GM19043 (cell line): ENCODE data around the gene MAP1LC3A.

Experiments
- ATAC-seq: cut with Tn5 transposase; IDR thresholded peaks from one replicate; pipeline ENCODE4 v1.9.1; 2021; ENCODE audit warnings: low read depth; ENCODE audit not compliant: unreplicated experiment

MAP1LC3A gene

DNA sequence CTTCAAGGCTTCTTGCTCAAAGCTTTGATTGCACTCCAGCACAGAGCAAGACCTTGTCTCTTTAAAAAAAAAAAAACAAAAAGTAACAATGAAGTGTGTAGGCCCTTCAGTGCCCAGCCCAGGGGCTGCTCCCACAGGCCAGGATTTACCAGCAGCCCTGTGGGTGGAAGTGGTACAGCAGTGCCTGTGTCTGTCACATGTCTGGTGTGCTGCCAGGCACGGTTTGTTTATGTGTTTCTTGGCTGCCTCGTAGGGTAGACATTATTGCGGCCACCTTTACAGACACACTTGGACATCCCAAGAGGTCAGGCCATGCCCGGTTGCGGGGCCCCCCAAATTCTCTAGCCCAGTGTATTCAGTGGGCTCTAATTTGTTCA, 29.6 kb upstream of the MAP1LC3A start:
- no peak for ATAC-seq

DNA sequence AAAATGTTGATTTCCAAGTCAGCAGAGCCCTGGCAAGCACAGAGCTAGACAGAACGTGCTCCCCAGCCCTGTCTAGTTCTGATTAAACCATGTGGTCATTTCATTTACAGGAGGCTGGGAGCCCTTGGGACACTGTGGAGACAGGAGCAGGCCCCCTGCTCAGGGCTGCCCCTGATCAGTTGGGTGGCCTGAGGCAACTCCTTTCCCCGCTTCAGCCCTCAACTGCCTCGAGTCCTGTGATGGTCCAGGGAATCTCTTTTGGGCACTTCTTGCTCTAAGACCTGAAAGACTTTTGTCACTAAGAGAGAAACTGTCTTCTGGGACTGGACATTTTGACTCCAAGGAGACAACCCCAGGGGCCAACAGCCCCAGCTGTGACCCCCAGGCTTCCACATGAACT, 28.8 kb upstream of the MAP1LC3A start:
- no peak for ATAC-seq

DNA sequence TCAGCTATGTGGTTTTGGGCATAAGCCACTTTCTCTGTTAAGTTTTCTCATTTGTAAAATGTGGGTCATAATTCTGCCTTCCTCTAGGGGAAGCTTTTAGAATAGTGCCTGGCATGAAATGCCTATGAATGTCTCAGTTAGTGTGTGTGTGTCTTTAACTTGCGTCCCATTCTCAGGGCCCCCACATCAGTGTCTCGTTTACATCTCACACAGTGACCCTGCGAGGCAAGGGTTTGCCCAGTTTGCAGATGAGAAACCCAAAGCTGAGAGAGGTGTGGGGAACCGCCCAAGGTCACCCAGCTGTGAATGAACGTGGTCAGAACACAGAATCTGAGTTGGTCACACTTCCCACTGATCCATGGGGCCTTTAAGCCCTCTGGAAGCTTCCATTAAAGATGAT, 28.2 kb upstream of the MAP1LC3A start:
- ATAC-seq = no peak

DNA sequence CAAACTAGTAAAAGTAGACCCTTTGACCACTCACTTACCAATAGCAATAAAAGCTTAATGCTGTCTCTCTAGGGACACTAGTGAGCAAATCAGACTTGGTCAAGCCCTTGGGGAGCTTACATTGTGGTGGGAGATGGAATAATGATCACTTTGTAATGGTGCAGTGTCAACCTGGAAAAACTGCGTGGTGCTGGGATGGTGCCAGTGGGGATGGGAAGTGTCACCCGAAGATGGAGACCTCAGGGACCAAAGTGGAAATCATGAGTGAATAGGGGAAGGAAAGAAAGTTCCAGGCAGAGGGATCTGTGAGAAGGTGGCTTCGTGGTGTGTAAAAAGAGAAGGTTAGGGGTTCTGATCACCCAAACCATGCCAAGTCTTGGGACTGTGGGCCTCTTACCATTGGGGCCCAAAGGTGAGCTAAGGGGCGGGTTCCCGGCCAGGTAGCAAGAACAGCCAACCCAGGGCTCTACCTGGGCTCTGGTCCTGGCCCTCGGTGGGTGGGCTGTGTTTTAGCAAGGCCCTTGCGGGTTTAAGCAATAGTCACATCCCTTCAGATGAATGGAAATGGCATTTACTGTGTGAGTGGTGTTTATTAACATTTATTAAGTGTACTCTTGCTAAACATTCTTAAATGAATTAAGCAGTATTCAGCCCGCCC, 26.8 kb upstream of the MAP1LC3A start:
- no peak for ATAC-seq

DNA sequence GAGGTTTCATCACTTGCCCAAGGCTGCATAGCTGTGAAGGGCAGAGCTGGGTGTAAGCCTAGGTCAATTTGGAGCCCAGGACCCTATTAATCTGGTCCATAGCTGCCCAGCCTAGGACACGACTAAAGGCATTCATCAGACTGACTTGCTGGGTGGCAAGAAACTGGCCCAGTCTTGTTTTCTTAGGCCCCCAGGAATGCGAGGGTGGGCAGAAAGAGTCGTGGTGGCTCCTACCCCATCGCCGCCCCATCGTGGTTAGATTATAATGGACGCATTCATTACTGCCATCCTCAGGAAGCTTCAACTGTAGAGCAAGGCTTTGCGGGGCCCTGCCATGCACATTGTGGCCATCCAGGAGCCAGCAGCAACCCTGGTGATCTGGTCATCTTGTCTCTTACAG, 26.2 kb upstream of the MAP1LC3A start:
- ATAC-seq = no peak

DNA sequence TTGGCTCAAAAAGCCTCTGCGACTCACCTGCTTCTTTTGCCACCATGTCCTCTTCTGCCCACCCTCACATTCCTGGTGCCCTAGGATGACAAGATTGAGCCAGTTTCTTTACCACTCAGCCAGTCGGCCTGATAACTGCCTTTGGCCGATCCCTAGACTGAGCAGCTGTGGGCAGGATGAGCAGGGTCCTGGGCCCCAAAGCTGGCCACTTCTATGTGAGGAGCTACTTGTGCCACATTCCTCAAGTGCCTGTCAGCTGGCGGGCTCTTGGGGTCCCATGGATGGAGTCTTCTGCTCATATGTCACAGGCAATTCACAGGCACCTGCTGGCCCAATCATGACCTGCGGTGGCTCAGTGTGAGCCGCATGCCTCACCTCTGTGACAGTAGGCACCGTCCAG, 25.8 kb upstream of the MAP1LC3A start:
- ATAC-seq = no peak

DNA sequence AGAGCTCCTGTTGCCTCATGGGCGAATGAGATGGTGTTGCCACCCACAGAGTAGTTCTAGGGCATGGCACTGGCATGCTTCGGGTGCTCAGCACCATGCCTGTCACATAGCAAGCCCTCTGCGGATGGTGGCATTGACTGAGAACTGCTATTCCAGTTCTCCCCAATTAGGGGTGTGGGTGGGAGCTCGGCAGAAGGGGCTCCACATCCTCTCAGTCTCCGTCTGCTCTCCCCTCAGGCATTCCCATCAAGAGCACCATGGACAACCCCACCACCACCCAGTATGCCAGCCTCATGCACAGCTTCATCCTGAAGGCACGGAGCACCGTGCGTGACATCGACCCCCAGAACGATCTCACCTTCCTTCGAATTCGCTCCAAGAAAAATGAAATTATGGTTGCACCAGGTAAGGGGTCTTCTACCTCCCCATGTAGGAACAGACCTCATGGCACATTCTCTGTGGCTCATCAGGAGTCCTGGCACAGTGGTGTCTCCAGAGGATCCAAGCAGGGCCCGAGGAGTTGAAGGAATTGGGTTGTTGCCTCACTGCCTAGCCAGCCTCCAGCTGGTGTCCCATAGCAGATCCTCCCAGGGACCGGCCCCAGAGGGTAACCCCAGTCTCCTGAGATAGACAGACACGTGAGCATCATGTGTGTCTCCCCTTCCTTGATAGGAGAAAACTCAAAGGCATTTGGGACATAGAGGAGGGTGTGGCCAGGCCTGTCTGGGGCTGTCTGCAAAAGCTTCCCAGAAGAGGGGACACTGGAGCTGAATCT, 23.9 kb upstream of the MAP1LC3A start:
- no peak for ATAC-seq

DNA sequence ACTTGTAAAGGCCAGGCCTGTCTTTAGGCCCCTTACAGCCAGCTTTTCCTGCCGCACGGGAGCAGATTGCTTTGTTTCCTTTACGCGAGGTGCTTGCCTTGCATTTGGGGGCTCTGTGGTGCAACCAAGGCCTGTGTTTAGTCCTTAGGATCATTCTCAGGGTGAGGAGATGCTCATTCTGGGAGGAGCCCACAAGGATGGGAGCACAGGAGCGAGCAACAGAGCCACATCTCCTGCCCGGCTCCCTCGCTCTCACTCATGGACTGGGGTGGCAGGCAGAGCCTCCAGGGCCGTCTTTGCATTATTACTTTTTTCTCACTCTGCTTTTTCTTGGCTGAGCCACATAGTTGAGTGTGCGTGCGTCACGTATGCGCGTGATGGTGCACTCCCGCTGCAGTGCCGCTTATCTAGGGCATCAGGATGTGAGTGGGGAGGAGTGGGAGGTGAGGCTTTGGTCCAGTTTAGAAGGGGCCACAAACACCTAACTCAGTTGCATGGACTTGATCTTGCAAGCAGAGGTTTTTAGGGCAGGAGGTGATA, 23.1 kb upstream of the MAP1LC3A start:
- no peak for ATAC-seq

DNA sequence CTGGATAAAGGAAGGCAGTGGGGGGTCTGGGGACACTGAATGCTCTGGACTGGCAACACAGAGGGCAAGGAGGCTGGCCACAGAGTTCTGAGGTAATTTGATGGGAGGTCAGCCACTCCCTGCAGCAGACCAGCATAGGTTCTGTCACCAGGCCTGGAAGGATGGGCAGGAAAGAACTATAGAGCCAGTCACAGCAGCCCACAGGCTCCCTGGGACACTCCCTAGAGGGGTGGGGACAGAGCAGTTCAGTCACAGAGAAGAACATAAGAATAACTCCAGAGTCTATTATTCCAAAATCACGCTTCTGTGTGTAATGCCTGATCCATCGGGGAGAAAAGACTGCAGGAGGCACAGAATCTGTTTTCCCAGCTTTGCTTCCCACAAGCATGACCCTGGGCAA, 22.7 kb upstream of the MAP1LC3A start:
- no peak for ATAC-seq

DNA sequence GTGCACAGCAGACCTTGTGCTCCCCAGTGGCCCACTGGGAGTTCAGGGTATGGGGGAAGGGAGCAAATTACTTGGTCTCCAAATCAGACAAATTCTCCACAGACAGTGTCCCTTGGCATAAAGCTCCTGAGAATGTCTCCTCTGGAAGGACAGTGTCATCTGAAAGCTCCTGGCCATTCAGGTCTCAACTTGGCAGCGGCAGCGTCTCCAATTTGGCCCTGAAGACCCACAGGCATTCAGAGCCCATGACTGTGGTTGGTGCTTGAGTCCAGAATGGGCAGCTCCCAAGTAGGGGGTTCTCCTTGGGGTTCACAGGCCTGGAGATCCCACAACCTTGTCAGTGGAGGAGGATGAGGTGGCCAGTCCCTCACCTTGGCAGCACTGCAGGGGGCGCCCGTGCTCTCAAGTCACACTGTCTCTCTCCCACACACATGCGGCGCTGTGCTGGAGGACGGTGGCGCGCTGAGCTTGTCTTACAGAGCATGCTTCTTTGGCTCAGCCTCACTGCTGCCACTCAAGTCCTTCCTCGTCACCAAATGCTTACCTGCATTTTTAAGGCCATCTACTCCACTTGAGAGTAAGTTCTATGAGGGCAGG, 21.6 kb upstream of the MAP1LC3A start:
- ATAC-seq = no peak

DNA sequence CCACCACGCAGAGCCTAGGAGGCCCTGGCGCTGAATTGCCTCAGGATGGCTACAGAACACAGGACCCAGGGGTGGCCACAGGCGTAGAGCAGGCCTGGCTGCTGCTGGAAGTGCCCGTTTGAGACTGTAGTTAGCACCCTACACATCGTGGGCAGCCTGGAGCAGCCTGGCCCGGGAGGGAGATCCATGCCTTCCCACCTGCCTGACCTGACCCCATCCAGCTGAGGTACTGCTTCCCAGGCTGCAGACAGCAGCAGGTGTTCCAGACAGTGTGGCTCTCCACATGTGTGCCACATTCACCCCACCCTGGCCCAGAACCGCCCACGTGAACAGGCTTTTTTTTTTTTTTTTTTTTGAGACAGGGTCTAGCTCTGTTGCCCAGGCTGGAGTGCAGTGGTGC, 20.9 kb upstream of the MAP1LC3A start:
- no peak for ATAC-seq

DNA sequence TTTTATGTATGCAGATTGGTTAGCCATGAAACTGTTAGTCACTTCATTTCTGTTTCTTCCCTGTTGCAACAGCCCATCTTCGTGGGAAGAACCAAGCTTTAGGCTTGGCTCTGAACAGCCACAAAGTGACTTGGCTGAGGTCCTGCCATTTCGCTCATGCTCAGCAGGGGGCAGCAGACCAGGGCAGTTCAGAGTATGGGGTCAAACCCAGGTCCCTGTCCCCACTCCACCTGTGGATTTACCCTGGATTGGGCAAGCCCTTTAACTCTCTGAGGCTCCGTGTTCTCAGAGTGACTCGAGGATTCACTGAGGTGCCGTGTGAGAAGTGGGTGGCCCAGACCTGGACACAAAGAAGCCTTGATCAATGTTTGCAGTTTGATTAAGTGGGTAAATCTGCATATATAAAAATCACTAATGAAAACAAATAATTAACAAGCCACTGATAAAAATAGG, 19.8 kb upstream of the MAP1LC3A start:
- no peak for ATAC-seq

DNA sequence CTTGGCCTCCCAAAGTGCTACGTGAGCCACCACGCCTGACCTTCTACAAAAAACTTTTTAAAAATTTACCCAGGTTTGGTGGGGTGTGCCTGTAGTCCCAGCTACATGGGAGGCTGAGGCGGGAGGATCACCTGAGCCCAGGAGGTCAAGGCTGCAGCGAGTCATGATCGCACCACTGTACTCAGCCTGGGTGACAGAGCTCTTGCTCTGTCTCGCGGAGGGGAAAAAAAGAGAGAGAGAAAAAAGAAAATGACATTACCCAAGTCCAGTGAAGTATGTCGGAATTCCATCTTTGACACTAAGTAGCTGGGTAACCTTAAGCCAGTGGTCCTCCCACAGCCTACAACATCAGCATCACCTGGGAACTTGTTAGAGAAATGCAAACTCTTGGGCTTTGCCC, 18.8 kb upstream of the MAP1LC3A start:
- no peak for ATAC-seq

DNA sequence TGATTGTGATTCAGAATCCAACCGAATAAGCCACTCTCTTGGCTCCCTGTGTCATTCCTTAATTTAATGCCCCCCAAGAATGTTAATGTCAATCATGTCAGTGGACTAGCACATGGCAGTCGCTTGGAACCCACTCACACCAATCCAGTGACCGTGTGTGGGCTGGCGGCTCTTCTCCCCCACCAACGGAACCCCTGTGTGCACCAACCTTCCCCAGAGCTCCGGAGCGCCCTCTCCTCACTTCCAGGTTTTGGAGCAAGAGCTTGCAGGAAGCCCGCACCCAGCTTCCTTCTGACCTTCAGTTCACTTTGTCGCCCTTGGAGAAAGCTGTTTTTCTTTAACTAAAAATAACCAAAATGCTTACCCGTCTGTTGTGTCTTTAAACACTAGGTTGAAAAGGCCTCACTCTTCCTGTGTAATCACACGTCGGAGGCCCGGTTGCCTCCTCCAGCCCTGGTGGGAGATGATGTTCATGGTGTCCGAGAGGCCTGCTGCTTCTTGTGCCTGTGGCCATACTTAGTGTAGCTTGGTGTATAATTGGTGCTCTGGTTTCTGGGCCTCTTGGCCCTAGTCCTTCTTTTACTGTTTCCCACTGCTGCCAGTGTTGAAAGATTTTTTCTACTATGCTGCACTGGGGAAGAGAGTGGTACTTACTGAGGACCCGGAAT, 17.8 kb upstream of the MAP1LC3A start:
- ATAC-seq = no peak

DNA sequence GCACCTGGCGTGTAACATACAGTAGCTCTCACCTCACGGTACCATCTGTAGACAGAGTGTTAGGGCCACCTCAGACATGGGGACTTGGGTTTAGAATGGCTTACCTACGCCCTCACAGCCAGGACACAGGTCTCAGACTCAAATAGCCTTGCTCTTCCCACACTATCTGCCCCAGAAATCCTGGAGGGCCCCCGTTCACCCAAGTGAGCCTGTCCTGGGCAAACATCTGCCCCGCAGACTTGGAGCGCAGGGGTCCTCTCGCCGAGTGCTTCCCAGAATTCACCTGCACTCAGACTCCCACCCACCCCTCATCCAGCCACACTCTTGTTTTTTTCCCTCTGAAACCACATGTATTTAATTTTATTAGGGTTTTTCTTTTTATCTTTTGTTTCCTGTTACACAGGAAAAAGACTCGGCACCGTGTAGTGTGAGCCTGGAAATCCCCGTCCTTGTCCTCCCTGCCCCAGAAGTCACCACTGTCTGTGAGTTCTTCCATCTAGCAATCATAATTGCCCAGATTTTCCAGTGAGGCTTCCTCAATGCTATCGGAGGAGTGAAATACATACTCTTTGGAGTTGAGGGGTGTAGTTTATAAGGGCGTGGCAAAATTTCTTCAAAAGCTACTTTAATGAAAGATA, 17.1 kb upstream of the MAP1LC3A start:
- no peak for ATAC-seq

DNA sequence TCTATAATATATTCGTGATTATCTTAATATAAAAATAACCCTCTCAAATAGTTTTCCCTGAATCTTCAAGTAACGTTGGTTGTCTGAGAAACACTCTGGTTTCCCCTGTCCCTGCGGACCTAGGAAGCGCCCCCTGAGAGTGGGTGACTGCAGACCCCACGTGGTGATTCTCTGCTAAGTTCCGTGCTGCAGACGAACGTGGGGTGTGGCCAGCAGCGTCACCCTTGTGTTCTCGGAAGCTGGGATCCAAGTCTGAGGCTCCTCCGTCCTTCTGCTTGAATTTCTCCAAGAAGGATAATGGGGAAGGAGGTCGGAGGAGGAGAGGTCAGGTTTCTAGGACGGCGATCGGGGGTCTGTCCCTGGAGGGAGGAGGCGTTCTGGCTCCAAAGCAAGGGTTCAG, 16.6 kb upstream of the MAP1LC3A start:
- no peak for ATAC-seq

DNA sequence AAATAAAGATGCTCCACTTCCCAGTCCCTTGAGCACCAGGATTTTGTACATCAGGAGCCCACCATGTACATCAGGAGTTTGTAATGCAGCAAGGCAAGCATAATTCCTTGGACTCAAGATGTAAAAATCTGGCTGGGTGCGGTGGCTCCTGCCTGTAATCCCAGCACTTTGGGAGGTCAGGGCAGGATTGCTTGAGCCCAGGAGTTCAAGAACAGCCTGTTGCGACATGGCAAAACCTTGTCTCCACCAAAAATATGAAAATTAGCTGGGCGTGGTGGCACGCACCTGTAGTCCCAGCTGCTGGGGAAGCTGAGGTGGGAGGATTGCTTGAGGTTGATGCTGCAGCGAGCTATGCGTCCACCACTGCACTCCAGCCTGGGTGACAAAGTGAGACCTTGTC, 16.1 kb upstream of the MAP1LC3A start:
- no peak for ATAC-seq

DNA sequence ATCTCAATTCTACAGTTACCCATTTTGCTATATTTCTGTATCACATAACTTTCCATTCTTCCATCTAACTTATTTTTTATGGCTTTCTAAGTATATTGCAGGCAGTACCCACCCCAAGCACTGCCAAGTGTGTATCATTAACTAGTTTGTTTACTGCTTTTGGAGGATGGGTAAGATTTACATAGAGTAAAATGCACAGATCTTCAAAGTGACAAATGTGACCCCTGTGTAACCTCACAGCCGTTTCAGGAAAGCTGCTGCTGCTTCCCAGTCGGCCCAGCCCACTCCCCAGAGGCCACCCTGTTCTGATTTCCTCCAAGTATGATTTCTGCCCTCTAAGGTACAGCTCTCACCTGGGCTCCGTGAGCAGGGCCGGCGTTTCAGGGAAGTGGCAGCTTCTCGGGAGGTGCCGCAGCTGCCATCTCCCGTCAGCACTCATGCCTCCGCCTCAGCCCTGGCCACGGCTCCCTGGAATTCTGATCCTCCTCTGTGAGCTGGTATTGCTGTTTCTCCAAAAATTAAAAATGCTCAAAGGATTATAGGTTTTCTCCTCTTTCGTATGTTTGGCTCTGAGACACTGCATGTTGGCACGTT, 15.0 kb upstream of the MAP1LC3A start:
- ATAC-seq = no peak

DNA sequence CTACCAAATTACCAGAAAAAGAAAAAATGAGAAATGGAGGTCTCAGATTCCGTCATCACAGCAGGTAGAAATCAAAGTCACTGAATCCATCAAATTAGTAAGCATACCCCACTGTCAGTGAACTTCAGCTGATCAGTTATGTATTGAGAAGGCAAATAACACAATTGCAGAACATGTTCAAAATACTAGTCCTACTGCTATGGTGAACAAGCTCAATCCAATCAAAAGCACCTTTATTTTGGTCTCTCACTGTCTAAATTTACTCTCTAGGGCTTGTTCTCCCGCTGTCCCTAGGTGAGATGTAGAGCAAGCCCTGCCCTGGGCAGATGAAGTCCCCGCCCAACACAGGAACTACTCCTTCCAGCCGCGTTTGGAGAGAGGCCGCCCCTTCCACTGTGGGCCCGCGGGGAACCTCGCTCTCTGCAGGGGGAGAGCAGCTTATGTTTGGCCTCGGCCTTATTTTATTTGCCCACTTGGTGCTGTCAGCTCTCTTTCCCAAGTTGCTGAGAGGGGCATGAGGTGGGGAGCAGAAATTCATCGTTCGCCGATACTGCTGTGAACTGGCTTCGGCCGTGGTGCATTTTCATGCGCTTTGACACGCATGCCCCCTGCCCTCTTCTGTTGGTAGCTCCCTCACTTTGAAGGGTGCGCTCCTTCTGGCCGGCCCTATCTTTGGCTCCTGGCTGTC, 14.3 kb upstream of the MAP1LC3A start:
- no peak for ATAC-seq

DNA sequence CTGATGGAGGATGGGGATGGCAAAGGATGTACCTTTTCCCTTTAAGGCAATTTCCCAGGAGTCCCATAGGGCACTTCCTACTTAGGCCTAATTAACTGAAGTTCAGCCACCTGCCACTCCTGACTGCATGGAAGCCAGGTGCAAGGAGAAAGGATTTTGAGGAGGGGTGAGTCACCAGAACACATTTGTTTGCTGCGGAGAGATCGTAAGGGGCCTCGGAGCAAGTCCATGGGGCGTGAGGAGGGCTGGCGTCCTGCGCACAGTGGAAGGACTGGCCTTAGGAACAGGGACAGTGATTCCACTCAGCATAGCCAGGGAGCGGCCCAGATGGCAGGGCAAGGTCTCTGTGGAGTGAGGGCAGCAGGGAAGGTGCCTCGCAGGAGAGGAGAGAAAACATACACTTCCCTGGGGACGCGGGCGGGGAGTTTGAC, 11.8 kb upstream of the MAP1LC3A start:
- ATAC-seq = no peak
